Urothelium cell line (cell line): ENCODE results near the gene PRDX3.
"Not testable (repeated sequence)": the region's sequence is repeated elsewhere in the genome, so short reads cannot be mapped to it uniquely, and the experiment has no call there.

ENCODE experiments used
- DNase-seq: peaks from one replicate; pipeline ENCODE4 v3.0.0; 2011; ENCODE audit warnings: low spot score, mixed read lengths
- FAIRE-seq: peaks from 2 replicates; lab custom pipeline; 2011; peaks lifted over from hg19 to GRCh38; lab: Jason Lieb, UNC

The PRDX3 gene

GRCh38 chr10:119165171-119166117 lies 13.2 kb downstream of the PRDX3 start, which contains the start of gene SFXN4:
TSS of gene SFXN4 (minus strand) at chr10:119165714. CDS start at chr10:119165647, 67 bp downstream.
- peak; percentile 86 for DNase-seq
- FAIRE-seq: peak; percentile 27

GRCh38 chr10:119162452-119163092 lies 16.0 kb downstream of the PRDX3 start:
- no peak for FAIRE-seq

GRCh38 chr10:119161680-119162451 lies 16.7 kb downstream of the PRDX3 start:
- DNase-seq (no peak), FAIRE-seq (no peak)

More at GRCh38 chr10:119162452-119163092, 16.0 kb downstream of the PRDX3 start:
- no peak for DNase-seq

GRCh38 chr10:119159332-119159731 lies 19.3 kb downstream of the PRDX3 start:
- DNase-seq: no peak
- FAIRE-seq: no peak

- FAIRE-seq: peak; percentile 27
- no peak for DNase-seq
Observed at GRCh38 chr10:119153661-119154060, 25.0 kb downstream of the PRDX3 start.

- FAIRE-seq: no peak
- no peak for DNase-seq
Observed at GRCh38 chr10:119153041-119153440, 25.6 kb downstream of the PRDX3 start.

- FAIRE-seq, DNase-seq: not testable (repeated sequence)
Observed at GRCh38 chr10:119151601-119152000, 27.0 kb downstream of the PRDX3 start.

- DNase-seq (no peak), FAIRE-seq (no peak)
Observed at GRCh38 chr10:119149729-119150128, 28.9 kb downstream of the PRDX3 start.

GRCh38 chr10:119149157-119149556 lies 29.5 kb downstream of the PRDX3 start:
- FAIRE-seq (no peak), DNase-seq (no peak)

GRCh38 chr10:119143657-119144056 lies 35.0 kb downstream of the PRDX3 start:
- FAIRE-seq: no peak
- DNase-seq: no peak

- FAIRE-seq (no peak), DNase-seq (no peak)
Observed at GRCh38 chr10:119140603-119141245, 37.9 kb downstream of the PRDX3 start.

- peak; percentile 37 for DNase-seq
Observed at GRCh38 chr10:119139464-119140067, 39.0 kb downstream of the PRDX3 start.

GRCh38 chr10:119138346-119139306 lies 40.0 kb downstream of the PRDX3 start:
- DNase-seq (no peak), FAIRE-seq (no peak)

More at GRCh38 chr10:119139464-119140067, 39.0 kb downstream of the PRDX3 start:
- FAIRE-seq: no peak

GRCh38 chr10:119137878-119138277 lies 40.7 kb downstream of the PRDX3 start:
- DNase-seq, FAIRE-seq: not testable (repeated sequence)

GRCh38 chr10:119136084-119136483 lies 42.5 kb downstream of the PRDX3 start:
- FAIRE-seq (no peak), DNase-seq (no peak)

- FAIRE-seq: no peak
- no peak for DNase-seq
Observed at GRCh38 chr10:119135513-119135881, 43.1 kb downstream of the PRDX3 start.

- DNase-seq (no peak), FAIRE-seq (no peak)
Observed at GRCh38 chr10:119133949-119134348, 44.7 kb downstream of the PRDX3 start.

GRCh38 chr10:119132521-119133345 lies 45.9 kb downstream of the PRDX3 start:
- no peak for DNase-seq

More at GRCh38 chr10:119132521-119133345, 45.9 kb downstream of the PRDX3 start:
- FAIRE-seq: no peak
